A673 (cell line): ENCODE results near the gene MYOCD. TPM values are rescaled to one million over a fixed set of nuclear protein-coding genes. Genes with fewer than 3 reads are reported as not detected.

ENCODE experiments used
- BruUV-seq: library from RNA; stranded (reverse); fragments of 400-500 nt; replicated peaks from 2 replicates; lab custom pipeline; 2021; lab: Mats Ljungman, UMichigan
- CTCF ChIA-PET: fragments of 300-600 bp; sonication (Branson Sonifier 250); formaldehyde crosslinking; loops from one replicate; lab custom pipeline; 2022; ENCODE audit warnings: antibody characterized with exemption; lab: Charles Lee
- POLR2A ChIA-PET: fragments of 300-600 bp; sonication (Branson Sonifier 250); formaldehyde crosslinking; loops from one replicate; lab custom pipeline; 2022; ENCODE audit warnings: antibody characterized with exemption; ENCODE audit not compliant: low non-redundant PET; lab: Charles Lee
- DNase-seq: peaks from one replicate; pipeline ENCODE4 v3.0.0-alpha.2; 2015; ENCODE audit warnings: low spot score
- H3K27ac ChIP-seq: fragments of 200-600 bp; sonication (generic); 2 replicates; pipeline ENCODE4 v1.5.1; 2016; ENCODE audit warnings: mixed run types, low read depth, mild to moderate bottlenecking, mixed read lengths, antibody characterized with exemption, low read length; ENCODE audit not compliant: poor library complexity, severe bottlenecking
- H3K27me3 ChIP-seq: fragments of 200-600 bp; sonication (generic); replicated peaks from 2 replicates; pipeline ENCODE4 v1.6.1; 2017; ENCODE audit warnings: mixed run types, low read depth, mild to moderate bottlenecking, mixed read lengths, antibody characterized with exemption, low read length; ENCODE audit not compliant: insufficient read depth, poor library complexity
- H3K36me3 ChIP-seq: fragments of 200-600 bp; sonication (generic); 2 replicates; pipeline ENCODE4 v1.6.1; 2016; ENCODE audit warnings: mixed run types, mild to moderate bottlenecking, mixed read lengths, antibody characterized with exemption, low read length; ENCODE audit not compliant: insufficient read depth, poor library complexity, severe bottlenecking
- H3K4me1 ChIP-seq: fragments of 200-600 bp; sonication (generic); 2 replicates; pipeline ENCODE4 v1.6.1; 2017; ENCODE audit warnings: mixed run types, mild to moderate bottlenecking, mixed read lengths, antibody characterized with exemption, low read length; ENCODE audit not compliant: insufficient read depth, poor library complexity, severe bottlenecking
- H3K4me3 ChIP-seq: fragments of 200-600 bp; sonication (generic); 2 replicates; pipeline ENCODE4 v1.5.1; 2016; ENCODE audit warnings: low read depth, mixed run types, mild to moderate bottlenecking, mixed read lengths, low read length; ENCODE audit not compliant: poor library complexity, severe bottlenecking
- H3K9me3 ChIP-seq: fragments of 200-600 bp; sonication (generic); 2 replicates; pipeline ENCODE4 v1.6.1; 2016; ENCODE audit warnings: mixed run types, low read depth, mild to moderate bottlenecking, mixed read lengths, antibody characterized with exemption, low read length; ENCODE audit not compliant: poor library complexity, severe bottlenecking
- CTCF ChIP-seq: fragments of 300-800, 200-600 bp; sonication (generic); conservative IDR thresholded peaks from 2 replicates; pipeline ENCODE4 v1.5.1; 2017; ENCODE audit warnings: low read depth, mild to moderate bottlenecking, antibody characterized with exemption, low read length, moderate library complexity, mixed read lengths
- EZH2 ChIP-seq: fragments of 200-600 bp; sonication (generic); IDR thresholded peaks from 2 replicates; pipeline ENCODE4 v1.6.1; 2017; ENCODE audit warnings: borderline replicate concordance, low read depth, mild to moderate bottlenecking, mixed read lengths, antibody characterized with exemption, low read length; ENCODE audit not compliant: poor library complexity, severe bottlenecking
- intact Hi-C: fragments of 100-400 bp; cut with micrococcal nuclease; formaldehyde crosslinking; loops from one replicate; pipeline ENCODE4 v1.10.0; 2022; ENCODE audit not compliant: unreplicated experiment
- total RNA-seq: library from RNA; stranded (reverse); gene quantifications from 2 replicates; pipeline ENCODE4 v1.2.3, GENCODE V29; 2021

MYOCD gene
- total RNA-seq, 1 experiment from 2014 or later = not detected

- BruUV-seq = no TSS peak
- Histone ChIP-seq H3K4me1 (no peaks in the 10 kb centered on the region), H3K36me3 (no peaks in the 10 kb centered on the region), H3K27me3 (no peaks in the 10 kb centered on the region), H3K9me3 (no peaks in the 10 kb centered on the region), H3K4me3 (no peak overlapping the region), H3K27ac (no peak overlapping the region)
- intact Hi-C loops = loop anchor here (10.0 kb wide), 1 partner anchor 259 kb away; no protein-coding TSS in a partner anchor
- ChIA-PET POLR2A (no interaction called here), CTCF (no interaction called here)
- DNase-seq = no peak
- TF ChIP-seq EZH2 = no peak
These were observed 79.8 kb downstream of the MYOCD start for GRCh38 chr17:12745486-12745885.

DNA sequence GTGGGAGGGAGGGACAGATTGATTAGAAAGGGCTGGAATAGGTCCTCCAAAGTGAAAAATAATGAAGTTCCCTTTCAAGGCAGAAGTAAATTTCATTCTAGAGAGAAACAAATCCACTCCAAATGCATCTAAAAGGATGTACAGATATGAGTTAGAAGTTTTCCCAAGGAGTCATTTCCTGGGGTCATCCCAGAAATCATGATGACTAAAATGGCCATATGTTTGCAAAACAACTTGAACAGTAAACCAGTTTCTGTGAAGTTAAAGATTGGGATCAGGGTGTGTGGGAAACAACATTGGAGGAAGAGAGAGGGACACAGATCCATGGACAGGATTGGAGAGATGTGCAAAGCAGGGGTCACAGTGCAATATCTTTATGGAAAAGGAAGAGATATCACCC lies 91.1 kb downstream of the MYOCD start:
- no peak for DNase-seq
- Histone ChIP-seq H3K36me3 (no peaks in the 10 kb centered on the region), H3K4me1 (no peaks in the 10 kb centered on the region), H3K4me3 (no peak overlapping the region), H3K27ac (no peak overlapping the region), H3K9me3 (no peaks in the 10 kb centered on the region), H3K27me3 (no peaks in the 10 kb centered on the region)
- ChIA-PET POLR2A (no interaction called here), CTCF (no interaction called here)
- no TSS peak for BruUV-seq
- intact Hi-C loops = no loop called here
- no peak for TF ChIP-seq EZH2
- TF ChIP-seq CTCF = no peak

- POLR2A ChIA-PET = no interaction called here
- no peaks in the 10 kb centered on the region for H3K4me1 ChIP-seq
- no peak overlapping the region for H3K4me3 ChIP-seq
- no peak overlapping the region for H3K27ac ChIP-seq
- peaks cover 7% of the 10 kb centered on the region for H3K27me3 ChIP-seq
- no peaks in the 10 kb centered on the region for H3K9me3 ChIP-seq
- intact Hi-C loops = no loop called here
- TF ChIP-seq CTCF = no peak
- no peak for TF ChIP-seq EZH2
- no peaks in the 10 kb centered on the region for H3K36me3 ChIP-seq
- CTCF ChIA-PET = no interaction called here
- no peak for DNase-seq
- BruUV-seq = no TSS peak
These were observed 93.4 kb downstream of the MYOCD start for GRCh38 chr17:12759090-12759489.

DNA sequence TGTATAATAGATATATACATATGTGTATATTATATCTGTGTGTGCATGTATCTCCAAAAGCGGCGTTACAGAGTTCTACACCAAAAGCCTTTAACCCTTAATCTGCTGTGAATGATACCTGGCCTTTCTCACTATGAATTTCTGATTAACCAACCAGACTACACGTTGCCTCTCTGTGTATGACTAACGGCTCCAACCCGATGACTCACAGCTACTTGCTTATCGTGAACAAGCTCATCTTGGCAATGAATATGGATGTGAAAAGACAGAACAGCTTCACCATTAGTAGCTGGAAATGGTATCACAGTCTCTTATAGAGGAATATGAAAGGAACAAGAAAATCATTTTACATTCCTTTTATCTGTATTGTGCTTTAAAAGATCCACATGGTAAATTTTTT lies 99.9 kb downstream of the MYOCD start:
- Histone ChIP-seq H3K4me1 (no peaks in the 10 kb centered on the region), H3K36me3 (no peaks in the 10 kb centered on the region), H3K27ac (no peak overlapping the region), H3K4me3 (no peak overlapping the region), H3K27me3 (peaks cover 23% of the 10 kb centered on the region), H3K9me3 (no peaks in the 10 kb centered on the region)
- peak; percentile 33 for DNase-seq
- ChIA-PET POLR2A (no interaction called here), CTCF (no interaction called here)
- intact Hi-C loops = no loop called here
- no TSS peak for BruUV-seq
- TF ChIP-seq EZH2 = no peak
